ENCODE data around the gene MED25. TPM values are rescaled to one million over a fixed set of nuclear protein-coding genes. Genes with fewer than 3 reads are reported as not detected.

The MED25 gene
- total and polyA plus RNA-seq, 4 donors = 42.6 to 75.2 (median 48.1) TPM

Small RNA genes lying within 50 kb of the gene (small RNA-seq; reads per million reads assigned to genes)
- gene MIR4749 (ENCODE audit: low replicate concordance) = not detected
- gene MIR6799 (ENCODE audit: low replicate concordance) = not detected

Other genes with a start within 250 kb of the MED25 start
- gene NOSIP, start 237.7 kb upstream of the MED25 start, total RNA-seq = 10 to 100 TPM; 40.9 to 48.1 TPM
- gene NOSIP, start 237.7 kb upstream of the MED25 start, polyA plus RNA-seq = 10 to 100 TPM; 77.1 to 84.2 TPM
- gene PRRG2, start 237.0 kb upstream of the MED25 start, total RNA-seq = 10 to 100 TPM in 1 of 2 donors, 1 to 10 TPM in 1; 5.1 to 11.7 TPM
- gene PRRG2, start 237.0 kb upstream of the MED25 start, polyA plus RNA-seq = 10 to 100 TPM in 1 of 2 donors, 1 to 10 TPM in 1; 9.0 to 10.5 TPM
- gene PRR12, start 227.1 kb upstream of the MED25 start, total RNA-seq = 10 to 100 TPM; 18.0 to 32.4 TPM
- 10 to 100 TPM in 1 of 2 donors, 1 to 10 TPM in 1; 7.6 to 15.5 TPM for gene PRR12, start 227.1 kb upstream of the MED25 start, polyA plus RNA-seq
- 10 to 100 TPM; 26.3 to 71.6 TPM for gene RRAS, start 178.1 kb upstream of the MED25 start, total RNA-seq
- 100 to 1,000 TPM; 140 to 180 TPM for gene RRAS, start 178.1 kb upstream of the MED25 start, polyA plus RNA-seq
- 10 to 100 TPM; 22.5 to 80.2 TPM for gene SCAF1, start 176.1 kb upstream of the MED25 start, total RNA-seq
- gene SCAF1, start 176.1 kb upstream of the MED25 start, polyA plus RNA-seq = 10 to 100 TPM; 24.3 to 26.7 TPM
- 10 to 100 TPM; 52.8 to 97.3 TPM for gene IRF3, start 152.4 kb upstream of the MED25 start, total RNA-seq
- gene IRF3, start 152.4 kb upstream of the MED25 start, polyA plus RNA-seq = 10 to 100 TPM; 70.7 to 92.2 TPM
- gene BCL2L12, start 152.4 kb upstream of the MED25 start, total RNA-seq = 10 to 100 TPM in 1 of 2 donors, 1 to 10 TPM in 1; 3.5 to 26.1 TPM
- gene BCL2L12, start 152.4 kb upstream of the MED25 start, polyA plus RNA-seq = 10 to 100 TPM; 18.3 to 23.5 TPM
- gene PRMT1, start 141.0 kb upstream of the MED25 start, total RNA-seq = 100 to 1,000 TPM; 124 to 130 TPM
- 100 to 1,000 TPM; 122 to 254 TPM for gene PRMT1, start 141.0 kb upstream of the MED25 start, polyA plus RNA-seq
- 1 to 10 TPM in 1 of 2 donors, under 1 TPM in 1; 0.60 to 4.2 TPM for gene ADM5, start 128.7 kb upstream of the MED25 start, total RNA-seq
- gene ADM5, start 128.7 kb upstream of the MED25 start, polyA plus RNA-seq = 1 to 10 TPM; 2.5 to 3.5 TPM
- gene CPT1C, start 127.2 kb upstream of the MED25 start, total RNA-seq = 1 to 10 TPM; 3.6 to 5.9 TPM
- 1 to 10 TPM; 2.7 to 3.4 TPM for gene CPT1C, start 127.2 kb upstream of the MED25 start, polyA plus RNA-seq
- under 1 TPM; 0.23 to 0.83 TPM for gene TSKS, start 55.0 kb upstream of the MED25 start, total RNA-seq
- gene TSKS, start 55.0 kb upstream of the MED25 start, polyA plus RNA-seq = under 1 TPM; 0.56 to 0.65 TPM
- 10 to 100 TPM; 44.9 to 87.2 TPM for gene AP2A1, start 51.3 kb upstream of the MED25 start, total RNA-seq
- gene AP2A1, start 51.3 kb upstream of the MED25 start, polyA plus RNA-seq = 10 to 100 TPM; 31.5 to 64.0 TPM
- 10 to 100 TPM; 33.9 to 36.8 TPM for gene FUZ, start 5.0 kb upstream of the MED25 start, total RNA-seq
- gene FUZ, start 5.0 kb upstream of the MED25 start, polyA plus RNA-seq = 10 to 100 TPM; 18.4 to 26.5 TPM
- gene PTOV1, start 32.9 kb downstream of the MED25 start, total RNA-seq = 100 to 1,000 TPM in 1 of 2 donors, 10 to 100 TPM in 1; 77.4 to 115 TPM
- gene PTOV1, start 32.9 kb downstream of the MED25 start, polyA plus RNA-seq = 100 to 1,000 TPM in 1 of 2 donors, 10 to 100 TPM in 1; 62.9 to 101 TPM
- gene PNKP, start 49.3 kb downstream of the MED25 start, total RNA-seq = 100 to 1,000 TPM in 1 of 2 donors, 10 to 100 TPM in 1; 44.7 to 120 TPM
- gene PNKP, start 49.3 kb downstream of the MED25 start, polyA plus RNA-seq = 10 to 100 TPM; 53.3 to 75.1 TPM
- gene AKT1S1, start 59.1 kb downstream of the MED25 start, total RNA-seq = 10 to 100 TPM in 1 of 2 donors, 1 to 10 TPM in 1; 6.7 to 39.5 TPM
- 10 to 100 TPM; 32.2 to 46.4 TPM for gene AKT1S1, start 59.1 kb downstream of the MED25 start, polyA plus RNA-seq
- 10 to 100 TPM; 23.3 to 52.9 TPM for gene TBC1D17, start 59.4 kb downstream of the MED25 start, total RNA-seq
- gene TBC1D17, start 59.4 kb downstream of the MED25 start, polyA plus RNA-seq = 10 to 100 TPM; 27.6 to 37.1 TPM
- 1 to 10 TPM; 3.6 to 3.7 TPM for gene IL4I1, start 78.6 kb downstream of the MED25 start, total RNA-seq
- gene IL4I1, start 78.6 kb downstream of the MED25 start, polyA plus RNA-seq = 10 to 100 TPM in 1 of 2 donors, 1 to 10 TPM in 1; 3.8 to 21.2 TPM
- 10 to 100 TPM in 1 of 2 donors, 1 to 10 TPM in 1; 7.0 to 31.3 TPM for gene ATF5, start 110.9 kb downstream of the MED25 start, total RNA-seq
- 10 to 100 TPM; 36.5 to 49.1 TPM for gene ATF5, start 110.9 kb downstream of the MED25 start, polyA plus RNA-seq
- gene NUP62, start 111.2 kb downstream of the MED25 start, total RNA-seq = 10 to 100 TPM; 37.4 to 38.5 TPM
- 10 to 100 TPM; 16.2 to 45.9 TPM for gene NUP62, start 111.2 kb downstream of the MED25 start, polyA plus RNA-seq
- 1 to 10 TPM; 1.5 to 6.5 TPM for gene SIGLEC11, start 142.9 kb downstream of the MED25 start, total RNA-seq
- 1 to 10 TPM; 1.3 to 5.0 TPM for gene SIGLEC11, start 142.9 kb downstream of the MED25 start, polyA plus RNA-seq
- gene VRK3, start 207.1 kb downstream of the MED25 start, total RNA-seq = 10 to 100 TPM; 33.3 to 48.0 TPM
- gene VRK3, start 207.1 kb downstream of the MED25 start, polyA plus RNA-seq = 10 to 100 TPM; 15.7 to 35.4 TPM
- 10 to 100 TPM in 1 of 2 donors, 1 to 10 TPM in 1; 9.2 to 10.4 TPM for gene ZNF473, start 207.7 kb downstream of the MED25 start, total RNA-seq
- 1 to 10 TPM; 2.8 to 3.9 TPM for gene ZNF473, start 207.7 kb downstream of the MED25 start, polyA plus RNA-seq